Measurements from ENCODE around the gene ACADS.
A peak's percentile ranks its signal among the peaks of the same experiment; 100 is the strongest.

The ACADS gene

GRCh38 chr12:120686690-120687577 lies 38.7 kb upstream of the ACADS start, which contains the start of gene MLEC (continued):
- peak; percentile 91 for TF ChIP-seq CTCF (tag by site-specific recombination; IDR thresholded peaks at IDR 0.05)
- peak; percentile 95 for TF ChIP-seq ZNF501 (tag by site-specific recombination; IDR thresholded peaks at IDR 0.05)
- TF ChIP-seq BCL11B (tag by site-specific recombination; IDR thresholded peaks at IDR 0.05; ENCODE audit: low read depth): no peak
- peak; percentile 82 for TF ChIP-seq INSM2 (tag by site-specific recombination; IDR thresholded peaks at IDR 0.05)
- TF ChIP-seq ZNF626 (tag by site-specific recombination; IDR thresholded peaks at IDR 0.05): no peak
- peak; percentile 66 for TF ChIP-seq REST (tag by site-specific recombination; IDR thresholded peaks at IDR 0.05)
- TF ChIP-seq TSHZ1 (tag by site-specific recombination; IDR thresholded peaks at IDR 0.05; ENCODE audit: borderline replicate concordance): peak; percentile 82
- TF ChIP-seq ZNF785 (tag by site-specific recombination; IDR thresholded peaks at IDR 0.05): 0 out of 2 replicates have a peak, but pooled peaks have one; percentile 43
- TF ChIP-seq ZNF514 (tag by site-specific recombination; IDR thresholded peaks at IDR 0.05): no peak
- TF ChIP-seq ZBTB8A (tag by site-specific recombination; IDR thresholded peaks at IDR 0.05): peak; percentile 63
- peak; percentile 99 for TF ChIP-seq ZEB2 (tag by site-specific recombination; IDR thresholded peaks at IDR 0.05)
- TF ChIP-seq KLF7 (tag by site-specific recombination; IDR thresholded peaks at IDR 0.05; ENCODE audit: borderline replicate concordance): peak; percentile 86
- peak; percentile 21; the same call in 1 of the 2 replicates for TF ChIP-seq ZNF221 (tag by site-specific recombination; IDR thresholded peaks at IDR 0.05; ENCODE audit: borderline replicate concordance)
- TF ChIP-seq ZNF677 (tag by site-specific recombination; IDR thresholded peaks at IDR 0.05): 0 out of 2 replicates have a peak, but pooled peaks have one; percentile 28
- peak; percentile 97 for TF ChIP-seq ZSCAN30 (tag by site-specific recombination; IDR thresholded peaks at IDR 0.05)
- TF ChIP-seq ZNF558 (tag by site-specific recombination; IDR thresholded peaks at IDR 0.05): peak; percentile 71; the same call in 1 of the 2 replicates
- peak; percentile 95 for TF ChIP-seq REPIN1 (tag by site-specific recombination; IDR thresholded peaks at IDR 0.05; ENCODE audit: low read depth)
- peak; percentile 14; the same call in 1 of the 2 replicates for TF ChIP-seq ZBTB7A (tag by site-specific recombination; IDR thresholded peaks at IDR 0.05; ENCODE audit: low read depth)
- TF ChIP-seq ZNF629 (tag by site-specific recombination; IDR thresholded peaks at IDR 0.05): peak; percentile 80
- peak; percentile 87 for TF ChIP-seq ZBTB26 (tag by site-specific recombination; optimal IDR thresholded peaks at IDR 0.05)
- TF ChIP-seq ZNF48 (tag by site-specific recombination; IDR thresholded peaks at IDR 0.05): no peak
- TF ChIP-seq ZSCAN5A (tag by site-specific recombination; IDR thresholded peaks at IDR 0.05): peak; percentile 95
- peak; percentile 31; the same call in 1 of the 2 replicates for TF ChIP-seq HOXD13 (CRISPR knock-in tag; IDR thresholded peaks at IDR 0.05; ENCODE audit: borderline replicate concordance)
- no peak for TF ChIP-seq ZNF777 (tag by site-specific recombination; IDR thresholded peaks at IDR 0.05; ENCODE audit: borderline replicate concordance)
- peak; percentile 91 for TF ChIP-seq KLF16 (tag by site-specific recombination; IDR thresholded peaks at IDR 0.05)

Measured in HEK293 (cell line).